ENCODE data around the gene RPL27A.

- TF ChIP-seq CTCF (IDR thresholded peaks at IDR 0.05) (no peak), POLR2A (IDR thresholded peaks at IDR 0.05) (no peak)
These were observed 34.9 kb downstream of the RPL27A start for GRCh38 chr11:8717544-8717875.
